Glutamatergic neuron (in vitro differentiated cells): ENCODE measurements around the gene CYTH1. TPM values are rescaled to one million over a fixed set of nuclear protein-coding genes. Genes with fewer than 3 reads are reported as not detected.

ENCODE experiments used
- DNase-seq: peaks from one replicate; pipeline ENCODE4 v3.0.0; 2022
- H3K27ac Mint-ChIP-seq: one replicate; pipeline ENCODE4 v1.8.0; 2020; ENCODE audit warnings: mild to moderate bottlenecking, mixed read lengths, inconsistent platforms; ENCODE audit not compliant: unreplicated experiment
- H3K27me3 Mint-ChIP-seq: one replicate; pipeline ENCODE4 v1.8.0; 2020; ENCODE audit warnings: mild to moderate bottlenecking, moderate library complexity, mixed read lengths, inconsistent platforms; ENCODE audit not compliant: unreplicated experiment
- H3K36me3 Mint-ChIP-seq: one replicate; pipeline ENCODE4 v1.8.0; 2020; ENCODE audit warnings: mild to moderate bottlenecking, mixed read lengths, inconsistent platforms; ENCODE audit not compliant: unreplicated experiment
- H3K4me1 Mint-ChIP-seq: one replicate; pipeline ENCODE4 v1.8.0; 2020; ENCODE audit warnings: mild to moderate bottlenecking, low read depth, mixed read lengths, inconsistent platforms; ENCODE audit not compliant: unreplicated experiment
- H3K4me3 Mint-ChIP-seq: one replicate; pipeline ENCODE4 v1.8.0; 2020; ENCODE audit warnings: mild to moderate bottlenecking, mixed read lengths, inconsistent platforms; ENCODE audit not compliant: unreplicated experiment
- H3K9me3 Mint-ChIP-seq: one replicate; pipeline ENCODE4 v1.8.0; 2020; ENCODE audit warnings: mild to moderate bottlenecking, moderate library complexity, mixed read lengths, inconsistent platforms; ENCODE audit not compliant: unreplicated experiment
- total RNA-seq: library from RNA; stranded (reverse); fragmentation: NEBNext Ultra II Directional; extraction: Animal tissue kit (Norgen Biotek cat#: 25700); gene quantifications from one replicate; pipeline ENCODE4 v1.2.1, GENCODE V29; 2021; ENCODE audit not compliant: unreplicated experiment
- TF ChIP-seq, protein P1 (sequence below): fragments of 200-600 bp; sonication (generic); IDR thresholded peaks from one replicate; pipeline ENCODE4 v1.5.0; 2021; ENCODE audit not compliant: partially characterized antibody, unreplicated experiment

Gene CYTH1
- total RNA-seq, 1 donor from 2014 or later: 57.2 TPM

DNA sequence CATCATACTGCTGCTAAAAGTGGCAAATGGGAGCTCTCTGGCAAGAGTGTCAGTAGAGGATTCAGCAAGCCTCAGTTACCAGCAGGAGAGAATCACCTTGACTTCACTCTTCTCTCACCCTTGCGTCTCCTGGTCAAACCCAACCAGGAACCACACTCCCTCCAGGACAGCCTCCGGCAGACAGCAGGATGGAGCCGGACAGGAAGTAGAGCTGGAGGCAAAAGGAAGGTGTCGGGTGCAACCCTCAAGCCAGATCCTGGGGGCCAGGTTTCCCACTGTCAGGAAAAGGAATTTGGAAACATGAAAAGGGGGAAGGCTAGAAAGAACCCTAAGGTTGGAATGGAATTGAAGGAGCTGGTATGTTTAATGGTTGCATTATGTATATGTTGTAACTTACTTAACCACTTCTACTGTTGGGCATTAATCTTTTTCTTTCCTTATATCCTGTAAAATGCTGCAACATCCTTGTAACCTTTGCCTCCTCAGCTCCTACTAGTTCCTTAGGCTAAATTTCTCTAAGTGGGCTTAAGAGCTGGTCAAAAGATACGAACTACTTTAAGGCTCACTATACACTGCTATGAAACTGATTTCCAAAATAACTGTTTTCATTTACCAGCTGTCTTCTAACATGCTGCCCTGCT is 40.3 kb downstream of the CYTH1 start:
- H3K4me3 Mint-ChIP-seq: no peak overlapping the region
- TF ChIP-seq, protein P1, sequence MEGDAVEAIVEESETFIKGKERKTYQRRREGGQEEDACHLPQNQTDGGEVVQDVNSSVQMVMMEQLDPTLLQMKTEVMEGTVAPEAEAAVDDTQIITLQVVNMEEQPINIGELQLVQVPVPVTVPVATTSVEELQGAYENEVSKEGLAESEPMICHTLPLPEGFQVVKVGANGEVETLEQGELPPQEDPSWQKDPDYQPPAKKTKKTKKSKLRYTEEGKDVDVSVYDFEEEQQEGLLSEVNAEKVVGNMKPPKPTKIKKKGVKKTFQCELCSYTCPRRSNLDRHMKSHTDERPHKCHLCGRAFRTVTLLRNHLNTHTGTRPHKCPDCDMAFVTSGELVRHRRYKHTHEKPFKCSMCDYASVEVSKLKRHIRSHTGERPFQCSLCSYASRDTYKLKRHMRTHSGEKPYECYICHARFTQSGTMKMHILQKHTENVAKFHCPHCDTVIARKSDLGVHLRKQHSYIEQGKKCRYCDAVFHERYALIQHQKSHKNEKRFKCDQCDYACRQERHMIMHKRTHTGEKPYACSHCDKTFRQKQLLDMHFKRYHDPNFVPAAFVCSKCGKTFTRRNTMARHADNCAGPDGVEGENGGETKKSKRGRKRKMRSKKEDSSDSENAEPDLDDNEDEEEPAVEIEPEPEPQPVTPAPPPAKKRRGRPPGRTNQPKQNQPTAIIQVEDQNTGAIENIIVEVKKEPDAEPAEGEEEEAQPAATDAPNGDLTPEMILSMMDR: no peak
- peaks cover 24% of the 10 kb centered on the region for H3K4me1 Mint-ChIP-seq
- H3K27me3 Mint-ChIP-seq: peaks cover 4% of the 10 kb centered on the region
- no peak overlapping the region for H3K27ac Mint-ChIP-seq
- peaks cover 5% of the 10 kb centered on the region for H3K36me3 Mint-ChIP-seq
- no peak for DNase-seq
- peaks cover 5% of the 10 kb centered on the region for H3K9me3 Mint-ChIP-seq

DNA sequence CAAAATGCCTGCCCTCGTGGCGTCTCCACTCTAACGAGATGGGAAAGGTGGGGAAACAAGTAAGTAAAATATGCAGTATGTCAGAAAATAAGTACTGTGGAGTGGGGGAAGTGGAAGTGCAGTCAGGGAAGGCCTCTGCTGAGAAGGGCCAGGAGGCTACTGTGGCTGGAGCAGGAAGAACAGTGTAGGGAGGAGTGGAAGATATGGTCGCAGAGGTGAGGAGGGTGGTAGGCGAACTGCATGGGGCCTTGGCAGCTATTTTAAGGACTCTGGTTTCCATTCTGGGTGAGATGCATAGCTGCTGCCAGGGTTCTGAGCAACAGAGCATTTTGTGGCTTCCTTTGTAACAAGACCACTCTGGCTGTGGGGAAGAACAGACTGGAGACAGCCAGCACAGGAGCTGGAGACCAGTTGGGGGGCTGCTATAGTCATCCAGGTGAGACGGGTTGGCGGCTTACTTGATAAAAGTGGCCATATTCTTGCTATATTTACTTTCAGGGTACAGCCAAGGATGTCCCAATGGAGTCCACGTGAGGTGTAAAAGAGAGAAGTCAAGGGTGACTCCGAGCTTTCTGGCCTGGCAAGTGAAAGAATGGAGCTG is 42.6 kb downstream of the CYTH1 start:
- Mint-ChIP-seq H3K27ac (no peak overlapping the region), H3K36me3 (peaks cover 5% of the 10 kb centered on the region), H3K27me3 (peaks cover 4% of the 10 kb centered on the region), H3K4me1 (peaks cover 42% of the 10 kb centered on the region), H3K9me3 (peaks cover 5% of the 10 kb centered on the region), H3K4me3 (no peak overlapping the region)
- TF ChIP-seq, protein P1: no peak
- DNase-seq: no peak

DNA sequence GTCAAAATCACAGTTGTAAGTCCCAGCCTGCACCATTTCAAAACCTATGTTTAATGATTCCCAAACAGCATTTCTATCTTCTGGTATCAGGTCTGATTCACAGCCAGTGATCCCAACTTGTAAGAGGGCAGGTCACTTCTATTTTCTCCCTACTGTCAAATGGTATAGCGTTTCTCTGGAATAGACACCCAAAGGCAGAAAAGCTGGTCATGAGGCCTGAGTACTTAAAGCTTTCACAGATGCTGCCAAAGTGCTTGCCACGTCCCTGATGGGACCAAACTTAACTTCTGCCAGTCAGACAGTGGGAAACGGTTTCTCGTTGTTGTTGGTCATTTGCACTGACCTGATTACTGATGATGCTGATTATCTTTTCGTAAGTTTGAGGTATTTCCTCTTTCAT is 43.4 kb downstream of the CYTH1 start:
- peaks cover 5% of the 10 kb centered on the region for H3K36me3 Mint-ChIP-seq
- H3K27me3 Mint-ChIP-seq: peaks cover 4% of the 10 kb centered on the region
- no peak overlapping the region for H3K27ac Mint-ChIP-seq
- peak overlapping the region; percentile 21 for H3K4me3 Mint-ChIP-seq
- no peak for DNase-seq
- H3K9me3 Mint-ChIP-seq: peaks cover 5% of the 10 kb centered on the region
- TF ChIP-seq, protein P1: no peak
- peaks cover 42% of the 10 kb centered on the region for H3K4me1 Mint-ChIP-seq

DNA sequence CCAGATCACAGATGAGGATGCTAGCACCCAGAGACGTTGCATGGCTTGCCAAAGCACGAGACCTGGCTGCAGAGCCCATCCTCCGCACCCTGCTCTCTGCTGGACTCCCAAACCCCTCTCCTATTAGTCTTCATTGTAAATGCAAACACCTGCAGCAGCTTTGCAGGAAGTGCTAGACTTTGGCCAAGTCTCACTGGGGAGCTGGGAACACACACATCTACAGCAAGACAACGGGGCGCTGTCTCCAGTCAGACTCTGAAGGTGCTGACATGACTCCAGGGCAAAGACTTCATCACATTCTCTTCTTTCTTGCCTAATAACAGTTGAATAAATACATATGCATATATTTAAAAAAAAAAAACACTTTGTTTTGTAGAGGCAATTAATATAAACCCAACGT is 43.8 kb downstream of the CYTH1 start:
- TF ChIP-seq, protein P1: no peak
- H3K4me3 Mint-ChIP-seq: peak overlapping the region; percentile 26

DNA sequence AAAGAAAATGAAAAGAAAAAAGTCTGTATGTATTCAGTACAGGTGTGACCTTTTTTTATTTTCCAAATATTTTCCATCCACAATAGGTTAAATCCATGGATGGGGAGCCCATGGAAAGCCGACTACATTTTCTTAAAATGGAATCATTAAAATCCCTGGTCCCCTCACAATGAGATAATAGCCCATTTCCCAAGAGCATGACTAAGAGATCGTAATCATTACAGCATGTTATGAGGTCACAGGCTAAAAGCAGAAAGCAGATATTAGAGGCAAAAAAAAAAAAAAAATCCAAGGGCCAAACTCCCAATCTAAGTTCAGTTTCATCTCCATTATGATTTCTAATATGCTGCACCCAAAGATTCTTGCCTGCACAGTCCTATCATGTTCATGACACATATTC is 44.7 kb downstream of the CYTH1 start:
- TF ChIP-seq, protein P1: no peak
- Mint-ChIP-seq H3K9me3 (peaks cover 5% of the 10 kb centered on the region), H3K4me1 (peaks cover 46% of the 10 kb centered on the region), H3K36me3 (peaks cover 5% of the 10 kb centered on the region), H3K4me3 (peak overlapping the region; percentile 58), H3K27ac (no peak overlapping the region), H3K27me3 (peaks cover 4% of the 10 kb centered on the region)
- no peak for DNase-seq

More for the DNA sequence above, 43.8 kb downstream of the CYTH1 start:
- Mint-ChIP-seq H3K36me3 (peaks cover 5% of the 10 kb centered on the region), H3K9me3 (peaks cover 5% of the 10 kb centered on the region), H3K4me1 (peaks cover 44% of the 10 kb centered on the region), H3K27me3 (peaks cover 4% of the 10 kb centered on the region), H3K27ac (peak overlapping the region; percentile 53)
- no peak for DNase-seq
